GM12878 (cell line): ENCODE data around the gene VMAC. TPM values are rescaled to one million over a fixed set of nuclear protein-coding genes. Genes with fewer than 3 reads are reported as not detected.

Experiments used
- ATAC-seq: fragments of 200-7000 bp; cut with Tn5 transposase; 3 replicates; pipeline ENCODE4 v1.9.1; 2020; ENCODE audit warnings: mild to moderate bottlenecking, moderate library complexity
- BruUV-seq: library from RNA; stranded (reverse); fragments of 400-500 nt; replicated peaks from 2 replicates; lab custom pipeline; 2021; lab: Mats Ljungman, UMichigan
- CTCF ChIA-PET: fragments of 300-600 bp; sonication (Branson Sonifier 250); formaldehyde crosslinking; extraction: SDS; loops from one replicate; lab custom pipeline; 2021; ENCODE audit warnings: inconsistent platforms; lab: Yijun Ruan, JAX
- POLR2A ChIA-PET: fragments of 350-600 bp; formaldehyde crosslinking; extraction: SDS; loops from one replicate; lab custom pipeline; 2021; ENCODE audit warnings: inconsistent platforms; lab: Charles Lee
- RAD21 ChIA-PET: fragments of 300-600 bp; sonication (Branson Sonifier 250); formaldehyde crosslinking; loops from one replicate; lab custom pipeline; 2023; ENCODE audit warnings: antibody characterized with exemption; ENCODE audit not compliant: unreplicated experiment; lab: Charles Lee
- SMC1A ChIA-PET: fragments of 300-600 bp; sonication (Branson Sonifier 250); formaldehyde crosslinking; loops from one replicate; lab custom pipeline; 2023; ENCODE audit not compliant: unreplicated experiment, uncharacterized antibody; lab: Charles Lee
- DNase-seq: peaks from one replicate; pipeline ENCODE4 v3.0.0-alpha.2; 2011; ENCODE audit warnings: low read depth, low spot score
- FAIRE-seq: peaks from 3 replicates; lab custom pipeline; 2011; peaks lifted over from hg19 to GRCh38; lab: Jason Lieb, UNC
- H2AFZ ChIP-seq: 2 replicates; pipeline ENCODE4 v1.6.0; 2011; ENCODE audit warnings: low read depth, low read length, control low read depth; ENCODE audit not compliant: control insufficient read depth
- H3K27ac ChIP-seq: 2 replicates; pipeline ENCODE4 v1.5.1; 2011; ENCODE audit warnings: control low read depth; ENCODE audit not compliant: control insufficient read depth, insufficient read depth
- H3K27me3 ChIP-seq, 2 experiments: replicated peaks in 1 of 2; 2 replicates each; pipeline versions ENCODE4 v1.6.0 to v1.6.1; 2011; ENCODE audit warnings: low read length in 1 of 2; ENCODE audit not compliant: control insufficient read depth in 2 of 2, insufficient read depth in 2 of 2
- H3K36me3 ChIP-seq, 2 experiments: 2 replicates each; pipeline ENCODE4 v1.5.1; 2011; ENCODE audit warnings: low read length in 1 of 2; ENCODE audit not compliant: control insufficient read depth in 2 of 2, insufficient read depth in 2 of 2
- H3K4me1 ChIP-seq: 2 replicates; pipeline ENCODE4 v1.6.1; 2011; ENCODE audit warnings: mild to moderate bottlenecking, low read length, moderate library complexity, mixed read lengths; ENCODE audit not compliant: control insufficient read depth, insufficient read depth
- H3K4me2 ChIP-seq: 2 replicates; pipeline ENCODE4 v1.6.0; 2011; ENCODE audit warnings: control low read depth; ENCODE audit not compliant: control insufficient read depth, insufficient read depth
- H3K4me3 ChIP-seq: fragments of 200-600 bp; sonication (generic); 2 replicates; pipeline ENCODE4 v1.5.1; 2016
- H3K79me2 ChIP-seq: 2 replicates; pipeline ENCODE4 v1.6.0; 2011; ENCODE audit warnings: low read length; ENCODE audit not compliant: control insufficient read depth, insufficient read depth
- H3K9ac ChIP-seq: 2 replicates; pipeline ENCODE4 v1.8.0; 2011; ENCODE audit warnings: low read length, control low read depth, mixed read lengths; ENCODE audit not compliant: control insufficient read depth, insufficient read depth
- H3K9me3 ChIP-seq: replicated peaks from 3 replicates; pipeline ENCODE4 v1.5.1; 2011; ENCODE audit warnings: mild to moderate bottlenecking, low read length; ENCODE audit not compliant: control insufficient read depth, insufficient read depth
- H4K20me1 ChIP-seq: 2 replicates; pipeline ENCODE4 v1.6.0; 2011; ENCODE audit not compliant: control insufficient read depth, insufficient read depth
- ETV6 ChIP-seq, 2 experiments: fragments of 450-650 bp in 1 of 2; IDR thresholded peaks in 1 of 2; conservative IDR thresholded peaks in 1 of 2; 2 replicates each; pipeline ENCODE4 v1.6.1; 2014; ENCODE audit warnings: antibody characterized with exemption in 1 of 2, borderline replicate concordance in 1 of 2, low read depth in 1 of 2, mild to moderate bottlenecking in 1 of 2, moderate library complexity in 1 of 2
- HCFC1 ChIP-seq: fragments of 150-350 bp; IDR thresholded peaks from 2 replicates; pipeline ENCODE4 v1.6.1; 2014; ENCODE audit warnings: low read length
- HSF1 ChIP-seq: fragments of 150-350 bp; IDR thresholded peaks from 2 replicates; pipeline ENCODE4 v1.6.1; 2014; ENCODE audit warnings: mild to moderate bottlenecking, low read depth, low read length
- IKZF1 ChIP-seq: fragments of 450-650 bp; conservative IDR thresholded peaks from 2 replicates; pipeline ENCODE4 v1.6.1; 2017; ENCODE audit warnings: antibody characterized with exemption, mild to moderate bottlenecking
- MTA3 ChIP-seq: IDR thresholded peaks from 2 replicates; pipeline ENCODE4 v1.6.1; 2012; ENCODE audit warnings: low read length, inconsistent platforms, borderline replicate concordance
- NFIC ChIP-seq: IDR thresholded peaks from 2 replicates; pipeline ENCODE4 v1.6.1; 2012; ENCODE audit warnings: low read depth, mild to moderate bottlenecking, inconsistent platforms, low read length, moderate library complexity
- RELA ChIP-seq: fragments of 450-650 bp; IDR thresholded peaks from 2 replicates; pipeline ENCODE4 v1.8.0; 2014; ENCODE audit warnings: borderline replicate concordance; ENCODE audit not compliant: partially characterized antibody
- SMAD1 ChIP-seq: fragments of 450-650 bp; IDR thresholded peaks from 2 replicates; pipeline ENCODE4 v1.6.1; 2018; ENCODE audit warnings: mild to moderate bottlenecking, low read depth; ENCODE audit not compliant: partially characterized antibody
- SMC3 ChIP-seq: IDR thresholded peaks from 2 replicates; pipeline ENCODE4 v1.6.1; 2011; ENCODE audit warnings: low read length, improper control_type of control experiment, borderline replicate concordance
- STAT1 ChIP-seq: fragments of 450-650 bp; conservative IDR thresholded peaks from 2 replicates; pipeline ENCODE4 v1.6.1; 2014; ENCODE audit warnings: antibody characterized with exemption, mild to moderate bottlenecking
- TCF3 ChIP-seq: IDR thresholded peaks from 2 replicates; pipeline ENCODE4 v1.6.1; 2012; ENCODE audit warnings: low read depth, mild to moderate bottlenecking, low read length, borderline replicate concordance; ENCODE audit not compliant: insufficient read depth
- ZNF622 ChIP-seq: fragments of 450-650 bp; IDR thresholded peaks from 2 replicates; pipeline ENCODE4 v1.6.1; 2017; ENCODE audit warnings: mild to moderate bottlenecking, inconsistent platforms
- ZSCAN29 ChIP-seq: fragments of 450-650 bp; IDR thresholded peaks from 2 replicates; pipeline ENCODE4 v1.6.1; 2017; ENCODE audit warnings: mild to moderate bottlenecking, moderate library complexity
- WGBS: methylation state at CpG from one replicate; pipeline ENCODE4 v1.1.6; 2016; ENCODE audit warnings: low lambda C conversion rate; ENCODE audit not compliant: insufficient replicate concordance, insufficient coverage; ENCODE audit errors: missing lambda C conversion rate; 5-methylcytosine and 5-hydroxymethylcytosine counted together
- in situ Hi-C: fragments of 300-500 bp; cut with MboI; formaldehyde crosslinking; loops from 9 replicates; pipeline ENCODE4 v1.14.3; 2018; ENCODE audit warnings: mixed read lengths
- intact Hi-C: fragments of 100-400 bp; cut with micrococcal nuclease; formaldehyde crosslinking; loops from one replicate; pipeline ENCODE4 v1.14.2; 2022; ENCODE audit not compliant: unreplicated experiment
- polyA plus RNA-seq, 11 experiments: library from polyadenylated mRNA; depleted of rRNA in 4 of 11; unstranded in 6 of 11; stranded (reverse) in 5 of 11; fragments of >200 nt; fragmentation: Nextera tagmentation in 4 of 11; fragmentation: Illumina TruSeq in 1 of 11; extraction: Ambion mirVana in 4 of 11; extraction: Trizol in 1 of 11; gene quantifications; 1 replicate in 1 of 11; 2 replicates in 10 of 11; pipeline versions ENCODE4 v1.2.1 to v1.2.3, GENCODE V29; 2011 to 2016; ENCODE audit warnings: inconsistent platforms in 2 of 11, missing spikeins in 2 of 11, low read depth in 1 of 11
- total RNA-seq, 4 experiments: library from RNA; depleted of rRNA in 3 of 4; stranded (reverse); fragments of >200 nt in 3 of 4; fragmentation: Illumina TruSeq in 1 of 4; extraction: Trizol in 1 of 4; gene quantifications; 2 replicates each; pipeline versions ENCODE4 v1.2.1 to v1.2.3, GENCODE V29; 2013 to 2021

The VMAC gene
- total and polyA plus RNA-seq, 10 of the 15 experiments (the other 5 are each of a cell fraction or from before 2014, with no cell fraction given), result 0.18 to 6.8 (median 1.8) TPM

DNA sequence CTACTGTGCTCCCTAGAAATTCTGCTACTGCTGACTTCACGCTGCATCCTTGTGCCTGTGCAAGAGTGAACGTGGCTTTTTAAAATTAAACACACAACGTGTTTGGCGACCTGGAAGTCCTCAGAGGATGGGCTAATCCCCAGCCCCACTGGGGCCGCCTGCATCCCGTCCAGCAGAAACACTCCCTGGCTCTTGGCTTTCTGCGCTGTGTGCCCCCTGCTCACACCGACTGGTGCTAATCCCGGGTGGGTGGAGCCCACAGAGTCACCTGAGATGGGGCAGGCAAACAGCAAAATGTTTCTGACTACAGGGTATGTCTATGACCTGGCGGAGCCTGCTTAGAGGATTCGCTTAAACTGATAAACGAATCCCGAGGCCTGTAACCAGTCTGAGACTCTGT lies 24.5 kb downstream of the VMAC start:
- ChIA-PET SMC1A (no interaction called here), RAD21 (no interaction called here), POLR2A (no interaction called here), CTCF (no interaction called here)
- no TSS peak for BruUV-seq
- Histone ChIP-seq H3K4me2 (no peak overlapping the region), H3K4me1 (peaks cover 15% of the 10 kb centered on the region), H3K27me3 (no peaks in the 10 kb centered on the region), H2AFZ (no peak overlapping the region), H3K27ac (no peak overlapping the region), H3K79me2 (no peaks in the 10 kb centered on the region), H3K4me3 (no peak overlapping the region), H4K20me1 (no peaks in the 10 kb centered on the region), H3K9ac (no peak overlapping the region), H3K9me3 (no peaks in the 10 kb centered on the region), H3K36me3 (peaks cover 18 to 54% of the 10 kb centered on the region in 2 experiments)
- no peak for FAIRE-seq
- ATAC-seq, result no peak
- TF ChIP-seq IKZF1, result no peak
- no peak for TF ChIP-seq ZSCAN29
- no peak for TF ChIP-seq HCFC1
- TF ChIP-seq SMAD1, result no peak
- no peak for TF ChIP-seq NFIC
- no peak for TF ChIP-seq MTA3
- intact Hi-C loops, result no loop called here
- WGBS, result 91% methylated on average over 13 of the region's 13 CpGs
- in situ Hi-C loops, result no loop called here
- no peak for DNase-seq

DNA sequence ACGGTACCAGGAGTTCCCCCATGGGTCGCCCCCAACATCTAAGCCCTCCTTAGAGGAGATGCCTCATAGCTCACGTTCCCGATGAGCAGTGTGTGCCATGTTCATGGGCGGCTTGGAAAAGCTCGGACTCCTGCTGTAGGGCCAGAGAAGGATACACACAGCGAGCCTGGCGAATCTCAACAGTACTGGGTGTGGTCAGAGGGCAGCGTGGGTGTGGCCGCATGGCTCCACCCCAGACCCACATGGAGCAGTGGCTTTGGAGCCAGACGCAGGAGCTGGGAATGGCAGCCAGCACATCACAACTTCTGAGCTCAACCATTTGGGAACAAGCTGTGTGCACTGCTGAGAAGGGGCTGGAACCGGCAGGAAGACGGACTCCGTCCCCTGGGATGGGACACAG lies 25.0 kb downstream of the VMAC start:
- no peaks in the 10 kb centered on the region for H3K27me3 ChIP-seq
- peaks cover 15 to 49% of the 10 kb centered on the region in 2 experiments for H3K36me3 ChIP-seq
- whole genome bisulfite sequencing, result over 99% methylated on average over 14 of the region's 14 CpGs
- no peaks in the 10 kb centered on the region for H3K79me2 ChIP-seq
- H3K4me3 ChIP-seq, result no peak overlapping the region
- H2AFZ ChIP-seq, result no peak overlapping the region
- no peaks in the 10 kb centered on the region for H4K20me1 ChIP-seq
- SMC1A ChIA-PET, result no interaction called here
- CTCF ChIA-PET, result no interaction called here
- no peak overlapping the region for H3K9ac ChIP-seq
- DNase-seq, result no peak
- no peak for FAIRE-seq
- BruUV-seq, result no TSS peak
- RAD21 ChIA-PET, result no interaction called here
- no peak overlapping the region for H3K4me2 ChIP-seq
- intact Hi-C loops (no loop called here), in situ Hi-C loops (no loop called here)
- H3K9me3 ChIP-seq, result no peaks in the 10 kb centered on the region
- no peak for ATAC-seq
- peaks cover 15% of the 10 kb centered on the region for H3K4me1 ChIP-seq
- POLR2A ChIA-PET, result no interaction called here
- H3K27ac ChIP-seq, result no peak overlapping the region
- TF ChIP-seq SMC3, result no peak
- no peak for TF ChIP-seq ETV6 (conservative IDR thresholded peaks at IDR 0.05 in 1 of 2, IDR thresholded peaks at IDR 0.05 in 1 of 2; ENCODE audit: borderline replicate concordance in 1 of 2, low read depth in 1 of 2)
- TF ChIP-seq ZNF622, result no peak
- TF ChIP-seq STAT1, result no peak
- no peak for TF ChIP-seq RELA
- no peak for TF ChIP-seq TCF3
- TF ChIP-seq HSF1, result no peak
